GM20431 (cell line): Measurements from ENCODE around the gene OR4D2.

ENCODE experiments used
- in situ Hi-C: fragments of 300-500 bp; cut with MseI, MboI; formaldehyde crosslinking; loops from one replicate; pipeline ENCODE4 v1.15.0; 2020; ENCODE audit warnings: low sequenced_read_pairs; ENCODE audit not compliant: unreplicated experiment

OR4D2 gene

DNA sequence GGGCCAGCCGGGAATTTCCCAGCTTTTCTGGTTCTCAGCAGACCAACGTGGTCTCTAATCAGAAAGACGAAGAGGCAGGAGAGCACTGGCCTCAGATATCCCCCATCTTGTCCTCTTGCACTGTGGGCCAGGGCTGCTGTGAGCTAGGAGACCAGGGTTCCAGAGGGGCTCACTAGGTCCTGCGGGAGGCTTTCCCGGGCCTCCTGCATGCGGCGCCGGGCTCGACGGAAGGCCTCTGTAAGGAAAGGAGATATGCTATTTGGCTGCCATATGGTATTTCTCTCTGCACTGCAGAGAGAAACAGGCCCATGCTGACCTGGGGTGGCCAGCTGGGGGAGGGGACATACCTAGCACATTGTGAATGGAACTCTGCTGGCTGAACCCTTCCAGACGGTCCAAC is 39.2 kb downstream of the OR4D2 start:
- in situ Hi-C loops: no loop called here

- in situ Hi-C loops: no loop called here
Observed at GRCh38 chr17:58207451-58207850, 40.7 kb downstream of the OR4D2 start.

DNA sequence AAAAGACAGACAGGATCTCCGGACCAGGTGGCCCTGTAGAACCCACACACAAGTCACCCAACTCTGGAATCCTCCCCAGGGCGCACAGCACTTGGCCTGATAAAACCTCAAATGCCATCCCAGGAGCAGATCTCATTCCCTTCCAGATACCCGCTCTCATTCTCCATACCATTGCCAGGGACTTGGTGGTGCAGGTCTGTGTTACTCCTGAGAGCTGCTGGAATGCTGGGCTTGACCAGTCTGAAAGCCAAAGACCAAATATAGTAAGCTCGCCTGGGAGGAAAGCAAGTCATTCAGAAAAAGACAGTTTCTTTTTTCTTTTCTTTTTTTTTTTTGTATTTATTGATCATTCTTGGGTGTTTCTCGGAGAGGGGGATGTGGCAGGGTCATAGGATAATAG is 41.6 kb downstream of the OR4D2 start:
- in situ Hi-C loops: no loop called here

GRCh38 chr17:58210922-58211321 is 44.1 kb downstream of the OR4D2 start:
- in situ Hi-C loops: no loop called here

DNA sequence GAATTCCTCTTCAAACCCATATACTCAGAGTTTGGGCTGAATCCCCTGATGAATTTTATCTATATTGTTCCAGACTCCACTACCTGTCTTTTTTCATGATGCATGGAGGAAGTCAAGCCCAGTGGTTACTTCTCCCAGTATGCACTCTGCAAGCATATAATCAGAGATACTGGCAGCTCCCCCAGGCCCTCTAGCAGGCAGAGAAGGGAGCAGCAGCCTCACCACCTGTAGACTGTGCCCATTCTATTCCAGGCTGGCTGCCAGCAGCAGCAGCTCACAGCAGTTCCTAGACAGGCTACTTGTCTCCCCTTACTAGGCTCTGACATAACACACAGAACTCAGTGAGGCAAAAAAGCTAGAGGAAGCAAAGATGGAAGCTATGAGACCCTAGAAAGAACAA is 48.9 kb downstream of the OR4D2 start:
- in situ Hi-C loops: no loop called here

GRCh38 chr17:58217766-58218165 is 51.0 kb downstream of the OR4D2 start:
- in situ Hi-C loops: no loop called here

- in situ Hi-C loops: no loop called here
Observed at GRCh38 chr17:58219007-58219788, 52.4 kb downstream of the OR4D2 start, which contains the start of gene MKS1. TSS of gene MKS1 (minus strand) at chr17:58219255. CDS start at chr17:58219230, 25 bp downstream.

DNA sequence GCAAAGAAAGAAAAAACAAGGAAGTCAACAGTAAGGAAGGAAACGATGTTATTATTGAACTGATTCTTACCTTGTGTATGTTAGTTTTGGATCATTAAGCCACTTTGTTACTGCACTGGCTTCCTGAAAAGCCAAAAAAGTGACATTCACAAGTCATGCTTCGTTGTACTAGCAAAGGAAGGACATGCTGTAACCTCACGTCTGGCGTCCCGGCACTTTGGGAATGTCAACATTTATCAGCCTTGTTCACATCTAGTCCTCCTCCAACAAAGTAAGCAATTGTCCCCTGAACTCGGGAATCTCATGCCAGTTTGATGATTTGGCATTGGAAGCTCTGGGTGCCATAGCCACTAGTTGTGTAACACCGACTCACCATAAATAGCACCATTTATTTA is 53.0 kb downstream of the OR4D2 start:
- in situ Hi-C loops: no loop called here
